GM12872 (cell line): ENCODE measurements around the gene RBM28.

Source experiments
- CTCF ChIP-seq: IDR thresholded peaks from 3 replicates; pipeline ENCODE4 v1.5.1; 2011; ENCODE audit warnings: low read depth, mild to moderate bottlenecking, low read length, moderate library complexity; ENCODE audit not compliant: insufficient read depth

RBM28 gene

DNA sequence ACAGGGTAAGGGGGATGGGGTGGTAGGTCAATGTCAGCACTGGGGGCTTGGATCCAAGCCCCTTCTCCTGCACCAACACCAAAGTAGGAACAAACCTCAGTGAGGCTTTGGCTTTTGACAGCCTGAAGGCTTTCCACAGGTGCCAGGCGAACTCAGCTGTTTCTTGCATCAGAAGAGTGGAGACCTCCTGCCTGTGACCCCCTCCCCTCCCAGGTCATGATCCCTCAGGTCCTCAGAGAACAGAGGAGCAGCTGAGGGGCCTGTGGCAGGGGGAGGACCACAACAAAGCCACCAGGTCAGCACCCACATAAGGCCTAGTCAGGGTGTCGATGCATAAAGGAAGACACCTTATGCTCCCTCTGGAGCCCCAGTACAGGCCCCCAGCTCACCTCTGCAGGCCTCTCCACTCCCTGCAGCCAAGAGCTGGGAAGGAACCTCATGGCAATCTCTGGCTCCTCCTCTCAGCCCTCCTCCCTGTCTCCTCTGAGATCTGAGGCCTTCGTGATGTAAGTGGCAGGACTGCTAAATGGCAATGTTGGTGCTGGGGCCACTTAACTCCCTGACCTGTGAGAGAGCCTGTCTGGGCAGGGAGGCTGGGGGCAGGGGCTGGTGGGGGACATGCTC, 36.9 kb upstream of the RBM28 start:
- no peak for TF ChIP-seq CTCF

DNA sequence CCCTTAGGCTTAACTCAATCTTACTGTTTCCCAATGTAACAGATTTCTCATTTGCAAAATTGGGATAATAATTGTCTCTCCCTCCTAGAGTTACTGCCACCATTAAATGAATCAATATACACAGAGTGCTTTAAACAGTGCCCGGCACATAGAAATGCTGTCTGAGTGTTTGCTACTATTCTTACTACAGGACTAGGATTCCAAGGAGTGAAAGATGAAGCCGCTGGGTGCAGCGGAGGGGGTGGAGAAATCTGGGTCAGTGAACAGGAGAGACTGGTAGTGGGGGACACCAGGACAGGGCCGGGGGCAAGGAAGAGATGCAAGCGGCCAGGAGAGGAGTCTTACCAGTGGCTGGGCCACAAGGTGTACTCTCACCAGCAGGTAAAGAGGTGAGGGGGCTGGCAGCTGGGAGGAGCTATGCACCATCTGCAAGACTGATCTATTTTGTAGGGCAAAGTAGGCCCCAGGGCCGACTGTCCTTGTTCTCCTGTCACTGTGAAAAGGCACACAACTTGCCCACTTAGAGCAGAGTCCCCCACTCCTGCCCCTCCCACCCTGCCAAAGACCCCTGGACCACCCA, 36.3 kb upstream of the RBM28 start:
- no peak for TF ChIP-seq CTCF

DNA sequence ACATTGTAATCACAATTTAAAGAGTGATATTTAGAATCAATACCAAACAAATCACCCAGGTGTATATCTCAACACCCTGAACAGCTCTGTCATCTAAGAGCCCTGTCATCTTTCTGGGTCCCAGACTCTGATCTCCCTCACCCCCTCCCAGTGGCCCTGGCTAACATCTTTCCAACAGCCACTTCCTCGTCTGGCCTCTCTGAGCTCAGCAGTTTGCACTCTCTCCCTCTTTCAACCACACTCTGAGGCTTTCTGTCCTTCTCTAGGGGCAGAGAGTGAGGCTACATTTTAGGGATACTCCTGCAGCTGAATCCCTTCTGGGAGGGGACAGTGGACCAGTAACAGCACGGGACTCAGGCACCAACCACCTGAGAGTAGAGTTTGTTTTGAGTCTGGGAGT, 34.9 kb upstream of the RBM28 start:
- TF ChIP-seq CTCF, result no peak

- no peak for TF ChIP-seq CTCF
Measured at GRCh38 chr7:128376077-128376476, 32.4 kb upstream of the RBM28 start.

DNA sequence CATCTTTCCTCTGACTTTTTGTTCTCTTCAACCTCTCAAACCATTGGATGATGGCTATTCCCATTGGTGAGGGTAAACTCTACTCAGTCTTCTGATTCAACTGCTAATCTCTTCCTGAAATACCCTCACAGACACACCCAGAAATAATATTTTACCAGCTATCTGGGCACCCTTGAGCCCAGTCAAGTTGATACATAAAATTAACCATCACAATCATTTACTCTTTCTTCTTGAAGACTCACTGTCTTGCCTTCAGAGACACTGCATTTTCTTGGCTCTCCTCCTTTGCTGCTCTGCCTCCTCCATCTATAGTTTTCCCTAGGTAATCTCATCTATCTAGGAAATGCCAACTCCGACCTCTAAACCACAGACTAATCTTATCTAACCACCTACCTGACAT, 30.3 kb upstream of the RBM28 start:
- no peak for TF ChIP-seq CTCF

DNA sequence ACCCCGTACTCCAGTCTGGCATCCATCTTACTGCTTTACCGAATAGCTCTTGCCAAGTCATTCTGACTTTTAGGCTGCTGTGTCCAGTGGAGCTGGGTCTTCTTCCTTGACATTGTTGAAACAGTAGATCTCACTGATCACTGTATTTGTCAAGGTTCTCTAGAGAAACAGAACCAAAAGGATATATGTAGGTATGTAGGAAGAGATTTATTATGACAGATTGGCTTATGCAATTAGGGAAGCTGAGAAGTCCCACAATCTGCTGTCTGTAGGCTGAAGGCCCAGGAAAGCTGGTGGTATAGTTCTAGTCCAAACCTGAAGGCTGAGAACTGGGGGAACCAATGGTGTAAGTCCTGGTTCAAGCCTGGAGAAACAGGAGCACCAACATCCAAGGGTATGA, 29.9 kb upstream of the RBM28 start:
- TF ChIP-seq CTCF, result no peak

GRCh38 chr7:128370491-128370890, 26.8 kb upstream of the RBM28 start:
- no peak for TF ChIP-seq CTCF
